ENCODE measurements around the gene TENT4A. TPM values are rescaled to one million over a fixed set of nuclear protein-coding genes. Genes with fewer than 3 reads are reported as not detected.

Gene TENT4A
- total RNA-seq, 1 experiment from 2014 or later, result 25.6 TPM

GRCh38 chr5:6739603-6740002 lies 26.4 kb downstream of the TENT4A start:
- no peak overlapping the region for H3K27ac ChIP-seq (ENCODE audit: insufficient read length, low read depth, low read length)
- no peak overlapping the region for H2AFZ ChIP-seq (ENCODE audit: low read length)
- H3K4ac ChIP-seq (ENCODE audit: low read depth, low read length), result no peak overlapping the region
- Mint-ChIP-seq H3K27me3 (ENCODE audit: low read depth) (no peaks in the 10 kb centered on the region), H3K4me1 (peaks cover 0 to 2% of the 10 kb centered on the region in 2 experiments; a peak in 1 of 4 replicates), H3K9me3 (no peaks in the 10 kb centered on the region), H3K36me3 (ENCODE audit: insufficient read depth in 1 of 3, low read depth in 3 of 3) (peaks cover 22 to 49% (median 37%) of the 10 kb centered on the region in 3 experiments), H3K27ac (peak overlapping the region in 2 of 3 experiments; percentile 25 to 70; a peak in 1 of 7 replicates), H3K4me3 (no peak overlapping the region)
- H4K20me1 ChIP-seq (ENCODE audit: control insufficient read depth, insufficient read depth, insufficient read length), result no peaks in the 10 kb centered on the region
- H2AK5ac ChIP-seq (ENCODE audit: insufficient read length, low read length), result no peak overlapping the region
- H4K8ac ChIP-seq (replicated peaks; ENCODE audit: insufficient read length, low read depth, low read length), result no peak overlapping the region
- no peak overlapping the region for H3K14ac ChIP-seq (ENCODE audit: insufficient read depth, low read length)
- H4K5ac ChIP-seq (ENCODE audit: insufficient read length, low read depth, low read length), result no peak overlapping the region
- no peak overlapping the region for H2BK20ac ChIP-seq (ENCODE audit: low read depth, low read length, poor library complexity, severe bottlenecking)
- H3K23me2 ChIP-seq (ENCODE audit: insufficient read length, low read depth, low read length, poor library complexity, severe bottlenecking), result no peaks in the 10 kb centered on the region
- H3K18ac ChIP-seq (ENCODE audit: insufficient read length, low read depth, low read length), result no peak overlapping the region
- no peaks in the 10 kb centered on the region for H3K9me3 ChIP-seq (ENCODE audit: control insufficient read depth, low read depth, low read length)
- H2BK15ac ChIP-seq (ENCODE audit: low read depth, low read length), result no peak overlapping the region
- no peak overlapping the region for H3K23ac ChIP-seq (ENCODE audit: insufficient read length, low read depth, low read length)
- no peak overlapping the region for H2BK12ac ChIP-seq (ENCODE audit: insufficient read length, low read depth, low read length)
- no peak for TF ChIP-seq CTCF (conservative IDR thresholded peaks at IDR 0.05)
- no peak overlapping the region for H4K91ac ChIP-seq (ENCODE audit: insufficient read length, low read depth, low read length)
- no peaks in the 10 kb centered on the region for H3K27me3 ChIP-seq (ENCODE audit: insufficient read depth, low read length)
- H3K4me2 ChIP-seq (ENCODE audit: insufficient read depth, insufficient read length, low read length), result no peak overlapping the region
- H3K79me1 ChIP-seq (ENCODE audit: insufficient read depth, low read depth, low read length, poor library complexity, severe bottlenecking), result peaks cover 6% of the 10 kb centered on the region
- no CpG with 5 or more reads among the region's 15 CpGs for WGBS (ENCODE audit: extremely low coverage, insufficient read length, low lambda C conversion rate)
- no peak for DNase-seq
- peaks cover 10% of the 10 kb centered on the region; the same call in 1 of the 2 replicates for H3K79me2 ChIP-seq (ENCODE audit: insufficient read depth, low read length)
- no peak overlapping the region for H2BK120ac ChIP-seq (ENCODE audit: low read depth, low read length, poor library complexity, severe bottlenecking)
- no peaks in the 10 kb centered on the region for H3K4me1 ChIP-seq (ENCODE audit: insufficient read depth, low read length)
- H3T11ph ChIP-seq (ENCODE audit: low read length), result no peak overlapping the region
- no peak overlapping the region for H2BK5ac ChIP-seq (ENCODE audit: insufficient read length, low read length)
- no peak overlapping the region for H3K56ac ChIP-seq (ENCODE audit: insufficient read length, low read depth, low read length)
- H3K9ac ChIP-seq (ENCODE audit: extremely low read depth, insufficient read length, low read length), result no peak overlapping the region
